ENCODE measurements around the gene FAM3B.

GRCh38 chr21:41289431-41289830 lies 27.2 kb upstream of the FAM3B start:
- TF ChIP-seq BHLHE40 (IDR thresholded peaks at IDR 0.05; ENCODE audit: borderline replicate concordance): no peak
- TF ChIP-seq FOXK2 (IDR thresholded peaks at IDR 0.05): no peak
- no peak for TF ChIP-seq FOXM1 (IDR thresholded peaks at IDR 0.05; ENCODE audit: borderline replicate concordance)

Measured in HEK293T (cell line).